Measurements from ENCODE around the gene OCEL1. TPM values are rescaled to one million over a fixed set of nuclear protein-coding genes. Genes with fewer than 3 reads are reported as not detected.
A peak's percentile ranks its signal among the peaks of the same experiment; 100 is the strongest.

The OCEL1 gene
- total RNA-seq, 1 donor from 2014 or later, result 3.2 TPM

DNA sequence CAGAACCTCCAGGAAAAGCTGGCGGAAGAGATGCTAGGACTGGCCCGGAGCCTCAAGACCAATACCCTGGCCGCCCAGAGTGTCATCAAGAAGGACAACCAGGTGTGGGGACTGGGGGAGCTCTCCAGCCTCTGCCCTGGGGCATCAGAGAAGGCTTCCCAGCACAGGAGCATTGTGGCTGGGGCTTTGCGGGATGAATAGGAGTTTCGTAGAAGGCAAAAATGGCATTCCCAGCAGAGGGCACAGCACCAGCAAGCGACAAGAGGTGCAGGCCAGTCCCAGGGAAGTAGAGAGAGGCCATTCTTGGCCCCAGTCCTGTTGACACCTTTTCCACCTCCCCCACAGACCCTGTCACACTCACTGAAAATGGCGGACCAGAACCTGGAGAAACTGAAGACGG, 6.7 kb upstream of the OCEL1 start:
- Histone ChIP-seq H3K4me3 (ENCODE audit: low read depth, low read length) (no peak overlapping the region), H3K27me3 (ENCODE audit: control insufficient read depth, insufficient read depth, low read length) (no peaks in the 10 kb centered on the region), H3K36me3 (ENCODE audit: control insufficient read depth, insufficient read depth, low read length) (peaks cover 6% of the 10 kb centered on the region)
- DNase-seq (ENCODE audit: low read depth) (no peak), FAIRE-seq (no peak)
- TF ChIP-seq, protein P1, sequence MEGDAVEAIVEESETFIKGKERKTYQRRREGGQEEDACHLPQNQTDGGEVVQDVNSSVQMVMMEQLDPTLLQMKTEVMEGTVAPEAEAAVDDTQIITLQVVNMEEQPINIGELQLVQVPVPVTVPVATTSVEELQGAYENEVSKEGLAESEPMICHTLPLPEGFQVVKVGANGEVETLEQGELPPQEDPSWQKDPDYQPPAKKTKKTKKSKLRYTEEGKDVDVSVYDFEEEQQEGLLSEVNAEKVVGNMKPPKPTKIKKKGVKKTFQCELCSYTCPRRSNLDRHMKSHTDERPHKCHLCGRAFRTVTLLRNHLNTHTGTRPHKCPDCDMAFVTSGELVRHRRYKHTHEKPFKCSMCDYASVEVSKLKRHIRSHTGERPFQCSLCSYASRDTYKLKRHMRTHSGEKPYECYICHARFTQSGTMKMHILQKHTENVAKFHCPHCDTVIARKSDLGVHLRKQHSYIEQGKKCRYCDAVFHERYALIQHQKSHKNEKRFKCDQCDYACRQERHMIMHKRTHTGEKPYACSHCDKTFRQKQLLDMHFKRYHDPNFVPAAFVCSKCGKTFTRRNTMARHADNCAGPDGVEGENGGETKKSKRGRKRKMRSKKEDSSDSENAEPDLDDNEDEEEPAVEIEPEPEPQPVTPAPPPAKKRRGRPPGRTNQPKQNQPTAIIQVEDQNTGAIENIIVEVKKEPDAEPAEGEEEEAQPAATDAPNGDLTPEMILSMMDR (IDR thresholded peaks at IDR 0.05; ENCODE audit: insufficient read depth, low read length, severe bottlenecking), result no peak

- TF ChIP-seq, protein P1 (IDR thresholded peaks at IDR 0.05; ENCODE audit: insufficient read depth, low read length, severe bottlenecking), result no peak
- peak; percentile 61 for DNase-seq (ENCODE audit: low read depth)
- FAIRE-seq, result no peak
These were observed 5.7 kb upstream of the OCEL1 start for GRCh38 chr19:17220207-17220758.

DNA sequence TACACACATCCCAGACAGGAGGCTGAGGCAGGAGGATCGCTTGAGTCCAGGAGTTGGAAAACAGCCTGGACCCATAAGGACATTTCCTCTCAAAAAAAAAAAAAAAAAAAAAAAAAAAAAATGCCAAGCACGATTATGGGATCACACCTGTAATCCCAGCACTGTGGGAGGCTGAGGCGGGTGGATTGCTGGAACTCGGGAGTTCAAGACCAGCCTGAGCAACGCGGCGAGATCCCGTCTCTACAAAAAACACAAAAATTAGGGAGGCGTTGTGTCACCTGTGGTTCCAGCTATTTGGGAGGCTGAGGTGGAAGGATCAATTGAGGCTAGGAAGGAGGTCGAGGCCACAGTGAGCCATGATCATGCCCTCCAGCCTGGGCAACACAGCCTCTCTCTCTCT, 973 bp upstream of the OCEL1 start:
- no peak for DNase-seq (ENCODE audit: low read depth)
- no peaks in the 10 kb centered on the region for H3K27me3 ChIP-seq (ENCODE audit: control insufficient read depth, insufficient read depth, low read length)
- no peak overlapping the region for H3K4me3 ChIP-seq (ENCODE audit: low read depth, low read length)
- H3K36me3 ChIP-seq (ENCODE audit: control insufficient read depth, insufficient read depth, low read length), result peaks cover 1% of the 10 kb centered on the region
- FAIRE-seq, result no peak
- TF ChIP-seq, protein P1 (IDR thresholded peaks at IDR 0.05; ENCODE audit: insufficient read depth, low read length, severe bottlenecking), result no peak

More at GRCh38 chr19:17220207-17220758, 5.7 kb upstream of the OCEL1 start:
- H3K36me3 ChIP-seq (ENCODE audit: control insufficient read depth, insufficient read depth, low read length), result peaks cover 6% of the 10 kb centered on the region
- no peak overlapping the region for H3K4me3 ChIP-seq (ENCODE audit: low read depth, low read length)
- H3K27me3 ChIP-seq (ENCODE audit: control insufficient read depth, insufficient read depth, low read length), result no peaks in the 10 kb centered on the region

DNA sequence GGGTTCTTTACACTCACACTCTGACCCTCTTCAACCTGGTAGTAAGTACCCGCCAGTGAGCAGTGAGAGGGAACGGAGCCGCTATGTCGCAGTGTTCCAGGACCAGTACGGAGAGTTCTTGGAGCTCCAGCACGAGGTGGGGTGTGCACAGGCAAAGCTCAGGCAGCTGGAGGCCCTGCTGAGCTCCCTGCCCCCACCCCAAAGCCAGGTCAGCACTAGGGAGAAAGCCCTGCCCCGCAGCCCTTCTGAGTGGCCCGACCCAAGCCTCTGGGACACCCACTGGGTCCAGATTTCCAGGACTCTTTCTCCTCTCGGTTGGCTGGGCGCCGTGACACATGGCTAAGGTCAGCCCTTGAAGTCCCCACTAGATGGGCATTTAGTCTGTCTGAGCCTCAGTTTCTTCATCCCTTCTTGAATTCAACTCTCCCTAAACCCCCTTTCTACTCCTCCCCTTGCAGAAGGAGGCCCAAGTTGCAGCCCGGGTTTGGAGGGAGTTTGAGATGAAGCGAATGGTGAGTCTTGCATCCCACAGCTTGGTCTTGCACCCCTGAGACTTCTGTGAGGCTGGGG, 1.9 kb downstream of the OCEL1 start:
- DNase-seq (ENCODE audit: low read depth) (no peak), FAIRE-seq (no peak)
- Histone ChIP-seq H3K27me3 (ENCODE audit: control insufficient read depth, insufficient read depth, low read length) (no peaks in the 10 kb centered on the region), H3K36me3 (ENCODE audit: control insufficient read depth, insufficient read depth, low read length) (peaks cover 10% of the 10 kb centered on the region), H3K4me3 (ENCODE audit: low read depth, low read length) (no peak overlapping the region)
- TF ChIP-seq, protein P1 (IDR thresholded peaks at IDR 0.05; ENCODE audit: insufficient read depth, low read length, severe bottlenecking), result no peak

DNA sequence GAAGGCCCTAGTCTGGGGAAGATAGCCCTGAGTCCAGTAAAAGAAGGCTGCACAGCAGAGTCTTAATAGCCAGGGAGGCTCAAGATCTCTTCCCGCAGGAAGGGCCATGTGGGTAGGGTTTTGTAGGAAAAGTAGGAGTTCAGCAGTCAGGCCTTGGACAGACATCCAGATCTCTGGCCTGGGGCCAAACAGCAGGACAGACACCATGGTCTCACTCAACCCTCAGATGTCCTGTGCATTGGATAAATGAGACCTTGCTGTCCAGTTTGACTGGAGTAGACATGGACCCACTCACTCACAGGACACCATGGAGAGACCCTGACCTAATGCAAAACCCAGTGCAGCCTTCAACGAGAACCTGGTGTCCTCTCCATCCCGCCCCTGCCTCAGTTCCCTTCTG, 3.9 kb downstream of the OCEL1 start:
- FAIRE-seq, result no peak
- peaks cover 14% of the 10 kb centered on the region for H3K36me3 ChIP-seq (ENCODE audit: control insufficient read depth, insufficient read depth, low read length)

More for the DNA sequence above, 3.9 kb downstream of the OCEL1 start:
- H3K27me3 ChIP-seq (ENCODE audit: control insufficient read depth, insufficient read depth, low read length), result no peaks in the 10 kb centered on the region
- H3K4me3 ChIP-seq (ENCODE audit: low read depth, low read length), result no peak overlapping the region
- TF ChIP-seq, protein P1 (IDR thresholded peaks at IDR 0.05; ENCODE audit: insufficient read depth, low read length, severe bottlenecking), result no peak
- no peak for DNase-seq (ENCODE audit: low read depth)

All from bronchial epithelial cell (primary cell).